ENCODE results near the gene TRIM7. TPM values are rescaled to one million over a fixed set of nuclear protein-coding genes. Genes with fewer than 3 reads are reported as not detected.

The TRIM7 gene
- total and polyA plus RNA-seq, 7 donors: 10.4 to 42.6 (median 28.8) TPM

- ATAC-seq (no peak), DNase-seq (peak in 1 of 2 donors; percentile 29)
- Histone ChIP-seq H3K27me3 (ENCODE audit: insufficient read depth in 3 of 3, low read length in 2 of 3) (no peaks in the 10 kb centered on the region), H3K9me3 (no peaks in the 10 kb centered on the region), H3K27ac (no peak overlapping the region), H3K36me3 (ENCODE audit: insufficient read depth in 1 of 2, low read depth in 1 of 2) (no peaks in the 10 kb centered on the region), H3K4me1 (peaks cover 10% of the 10 kb centered on the region), H3K4me3 (no peak overlapping the region)
- TF ChIP-seq CTCF (IDR thresholded peaks at IDR 0.05): no peak
- intact Hi-C loops (cut with DNase I): loop anchor here (5.0 to 10.0 kb wide), 2 partner anchors 76 to 381 kb away; partner anchors contain the start of genes MGAT1 (in 2 of the 2) and TRIM52 (in 1 of the 2)
- WGBS, 3 donors: 83 to 88% (median 85%) methylated on average over 6 of the region's 6 CpGs
These were observed 19.0 kb downstream of the TRIM7 start for GRCh38 chr5:181186022-181186421.

GRCh38 chr5:181185560-181185959 lies 19.4 kb downstream of the TRIM7 start:
- 90 to 93% (median 92%) methylated on average over 13 of the region's 13 CpGs for WGBS, 3 donors
- H3K4me1 ChIP-seq: peaks cover 10% of the 10 kb centered on the region
- DNase-seq: peak in 1 of 2 donors; percentile 40

GRCh38 chr5:181184845-181185216 lies 20.2 kb downstream of the TRIM7 start:
- Histone ChIP-seq H3K27ac (no peak overlapping the region), H3K4me3 (peak overlapping the region; percentile 63), H3K4me1 (peaks cover 10% of the 10 kb centered on the region), H3K36me3 (ENCODE audit: insufficient read depth in 1 of 2, low read depth in 1 of 2) (no peaks in the 10 kb centered on the region), H3K27me3 (ENCODE audit: insufficient read depth in 3 of 3, low read length in 2 of 3) (no peaks in the 10 kb centered on the region), H3K9me3 (no peaks in the 10 kb centered on the region)
- TF ChIP-seq CTCF (IDR thresholded peaks at IDR 0.05): no peak
- peak in 1 of 2 donors; percentile 45 for DNase-seq
- WGBS, 3 donors: 82 to 88% (median 85%) methylated on average over 15 to 16 of the region's 16 CpGs
- no peak for ATAC-seq
- intact Hi-C loops (cut with DNase I): loop anchor here (5.0 to 10.0 kb wide), 2 partner anchors 77 to 380 kb away; partner anchors contain the start of genes MGAT1 (in 2 of the 2) and TRIM52 (in 1 of the 2)

More at GRCh38 chr5:181185560-181185959, 19.4 kb downstream of the TRIM7 start:
- no peak overlapping the region for H3K27ac ChIP-seq
- H3K27me3 ChIP-seq (ENCODE audit: insufficient read depth in 3 of 3, low read length in 2 of 3): no peaks in the 10 kb centered on the region
- ATAC-seq: no peak
- H3K4me3 ChIP-seq: no peak overlapping the region
- no peaks in the 10 kb centered on the region for H3K36me3 ChIP-seq (ENCODE audit: insufficient read depth in 1 of 2, low read depth in 1 of 2)
- H3K9me3 ChIP-seq: no peaks in the 10 kb centered on the region
- no peak for TF ChIP-seq CTCF (IDR thresholded peaks at IDR 0.05)
- intact Hi-C loops (cut with DNase I): loop anchor here (5.0 to 10.0 kb wide), 2 partner anchors 77 to 381 kb away; partner anchors contain the start of genes MGAT1 (in 2 of the 2) and TRIM52 (in 1 of the 2)

GRCh38 chr5:181182651-181183050 lies 22.3 kb downstream of the TRIM7 start:
- no peak for TF ChIP-seq CTCF (IDR thresholded peaks at IDR 0.05)
- no peak overlapping the region for H3K4me3 ChIP-seq
- no peak for ATAC-seq
- intact Hi-C loops (cut with DNase I): loop anchor here (10.0 kb wide), 1 partner anchor 378 kb away; the partner anchor contains the start of gene MGAT1 (in 2 of the 2)
- H3K36me3 ChIP-seq (ENCODE audit: insufficient read depth in 1 of 2, low read depth in 1 of 2): no peaks in the 10 kb centered on the region
- H3K27me3 ChIP-seq (ENCODE audit: insufficient read depth in 3 of 3, low read length in 2 of 3): peaks cover 0 to under 1% (median 0%) of the 10 kb centered on the region in 3 donors
- WGBS, 3 donors: 67 to 76% (median 72%) methylated on average over 12 of the region's 12 CpGs
- DNase-seq: no peak
- no peaks in the 10 kb centered on the region for H3K9me3 ChIP-seq
- H3K4me1 ChIP-seq: peaks cover 10% of the 10 kb centered on the region
- peak overlapping the region; percentile 30 for H3K27ac ChIP-seq
